Ectodermal cell (in vitro differentiated cells): Measurements from ENCODE around the gene CD40.

Source experiments
- H3K27ac ChIP-seq: 2 replicates; pipeline ENCODE4 v1.7.0; 2013; ENCODE audit warnings: mild to moderate bottlenecking, low read depth, low read length; ENCODE audit not compliant: insufficient read depth, poor library complexity, severe bottlenecking
- H3K27me3 ChIP-seq: 2 replicates; pipeline ENCODE4 v1.7.0; 2013; ENCODE audit warnings: mild to moderate bottlenecking, low read length; ENCODE audit not compliant: insufficient read depth, control insufficient read depth, poor library complexity, severe bottlenecking
- H3K36me3 ChIP-seq: one replicate; pipeline ENCODE4 v1.7.0; 2013; ENCODE audit warnings: low read length; ENCODE audit not compliant: control insufficient read depth, insufficient read depth
- H3K4me1 ChIP-seq: one replicate; pipeline ENCODE4 v1.7.0; 2013; ENCODE audit warnings: low read length; ENCODE audit not compliant: control insufficient read depth, insufficient read depth
- H3K4me3 ChIP-seq: 2 replicates; pipeline ENCODE4 v1.7.0; 2013; ENCODE audit warnings: low read depth, low read length, control low read depth; ENCODE audit not compliant: insufficient read depth
- H3K9me3 ChIP-seq: 2 replicates; pipeline ENCODE4 v1.7.0; 2013; ENCODE audit warnings: mild to moderate bottlenecking, low read length, moderate library complexity; ENCODE audit not compliant: control insufficient read depth
- WGBS, 2 experiments: methylation state at CpG; one replicate each; pipeline ENCODE4 v1.1.7; 2013; ENCODE audit warnings: missing lambda C conversion rate in 2 of 2; 5-methylcytosine and 5-hydroxymethylcytosine counted together

Gene CD40

GRCh38 chr20:46122071-46122470 is 4.0 kb downstream of the CD40 start:
- 94% methylated on average over 11 of the region's 11 CpGs for WGBS, 2 experiments
- Histone ChIP-seq H3K27ac (no peak overlapping the region), H3K4me3 (no peak overlapping the region), H3K9me3 (no peaks in the 10 kb centered on the region), H3K4me1 (no peaks in the 10 kb centered on the region), H3K36me3 (no peaks in the 10 kb centered on the region), H3K27me3 (peaks cover 13% of the 10 kb centered on the region)

- Histone ChIP-seq H3K4me1 (no peaks in the 10 kb centered on the region), H3K4me3 (no peak overlapping the region), H3K27me3 (peaks cover 6% of the 10 kb centered on the region), H3K9me3 (no peaks in the 10 kb centered on the region), H3K36me3 (no peaks in the 10 kb centered on the region), H3K27ac (no peak overlapping the region)
- WGBS, 2 experiments, result 92 to 93% methylated on average over 15 of the region's 15 CpGs
These were observed 4.7 kb downstream of the CD40 start for GRCh38 chr20:46122516-46123481.

- Histone ChIP-seq H3K4me1 (no peaks in the 10 kb centered on the region), H3K27me3 (peaks cover 2% of the 10 kb centered on the region), H3K9me3 (no peaks in the 10 kb centered on the region), H3K36me3 (no peaks in the 10 kb centered on the region), H3K4me3 (no peak overlapping the region), H3K27ac (no peak overlapping the region)
- WGBS, 2 experiments, result 88 to 91% methylated on average over 11 of the region's 11 CpGs
These were observed 5.5 kb downstream of the CD40 start for GRCh38 chr20:46123482-46124245.

GRCh38 chr20:46126440-46127056 is 8.4 kb downstream of the CD40 start:
- no peaks in the 10 kb centered on the region for H3K4me1 ChIP-seq
- no peak overlapping the region for H3K27ac ChIP-seq
- no peaks in the 10 kb centered on the region for H3K36me3 ChIP-seq
- peaks cover 12% of the 10 kb centered on the region for H3K27me3 ChIP-seq
- no peak overlapping the region for H3K4me3 ChIP-seq
- no peaks in the 10 kb centered on the region for H3K9me3 ChIP-seq
- 90 to 95% methylated on average over 4 of the region's 5 CpGs for WGBS, 2 experiments

GRCh38 chr20:46127396-46128010 is 9.4 kb downstream of the CD40 start:
- no peak overlapping the region for H3K4me3 ChIP-seq
- no peak overlapping the region for H3K27ac ChIP-seq
- H3K36me3 ChIP-seq, result no peaks in the 10 kb centered on the region
- H3K4me1 ChIP-seq, result no peaks in the 10 kb centered on the region
- peaks cover 21% of the 10 kb centered on the region for H3K27me3 ChIP-seq
- WGBS, 2 experiments, result 94% methylated on average over 11 of the region's 11 CpGs
- H3K9me3 ChIP-seq, result no peaks in the 10 kb centered on the region

GRCh38 chr20:46128310-46129151 is 10.4 kb downstream of the CD40 start:
- Histone ChIP-seq H3K27ac (no peak overlapping the region), H3K4me1 (no peaks in the 10 kb centered on the region), H3K27me3 (peaks cover 25% of the 10 kb centered on the region), H3K4me3 (no peak overlapping the region), H3K36me3 (no peaks in the 10 kb centered on the region), H3K9me3 (no peaks in the 10 kb centered on the region)
- WGBS, 2 experiments, result 46 to 47% methylated on average over 16 of the region's 16 CpGs

GRCh38 chr20:46129955-46130481 is 11.9 kb downstream of the CD40 start:
- Histone ChIP-seq H3K27me3 (peaks cover 25% of the 10 kb centered on the region), H3K4me3 (no peak overlapping the region), H3K27ac (no peak overlapping the region), H3K9me3 (no peaks in the 10 kb centered on the region), H3K36me3 (no peaks in the 10 kb centered on the region), H3K4me1 (no peaks in the 10 kb centered on the region)
- 51 to 57% methylated on average over 5 of the region's 5 CpGs for WGBS, 2 experiments

- Histone ChIP-seq H3K9me3 (no peaks in the 10 kb centered on the region), H3K36me3 (no peaks in the 10 kb centered on the region), H3K27me3 (peaks cover 25% of the 10 kb centered on the region), H3K4me3 (no peak overlapping the region), H3K4me1 (no peaks in the 10 kb centered on the region), H3K27ac (no peak overlapping the region)
- 82% methylated on average over 4 of the region's 4 CpGs for WGBS, 2 experiments
These were observed 12.4 kb downstream of the CD40 start for GRCh38 chr20:46130534-46130933.

- Histone ChIP-seq H3K4me1 (peaks cover 7% of the 10 kb centered on the region), H3K27ac (no peak overlapping the region), H3K27me3 (peaks cover 25% of the 10 kb centered on the region), H3K4me3 (no peak overlapping the region), H3K9me3 (no peaks in the 10 kb centered on the region), H3K36me3 (no peaks in the 10 kb centered on the region)
- WGBS, 2 experiments, result 67 to 72% methylated on average over 6 of the region's 6 CpGs
These were observed 13.3 kb downstream of the CD40 start for GRCh38 chr20:46131396-46131795.
